SH-SY5Y (cell line): ENCODE data around the gene CYTH3.

Experiments
- GATA2 ChIP-seq: IDR thresholded peaks from 2 replicates; pipeline ENCODE4 v1.6.1; 2011; ENCODE audit warnings: mild to moderate bottlenecking, low read depth, low read length
- GATA3 ChIP-seq: IDR thresholded peaks from 2 replicates; pipeline ENCODE4 v1.6.1; 2011; ENCODE audit warnings: low read depth, mild to moderate bottlenecking, low read length, moderate library complexity

GRCh38 chr7:6153646-6154541 lies 118.5 kb downstream of the CYTH3 start:
- no peak for TF ChIP-seq GATA3
- TF ChIP-seq GATA2, result no peak
